SH-SY5Y (cell line): ENCODE measurements around the gene DHRS3.

Experiments used
- GATA2 ChIP-seq: IDR thresholded peaks from 2 replicates; pipeline ENCODE4 v1.6.1; 2011; ENCODE audit warnings: mild to moderate bottlenecking, low read depth, low read length
- GATA3 ChIP-seq: IDR thresholded peaks from 2 replicates; pipeline ENCODE4 v1.6.1; 2011; ENCODE audit warnings: low read depth, mild to moderate bottlenecking, low read length, moderate library complexity

Gene DHRS3

GRCh38 chr1:12544357-12544756 is 73.7 kb downstream of the DHRS3 start:
- TF ChIP-seq GATA3, result no peak
- no peak for TF ChIP-seq GATA2

- TF ChIP-seq GATA2, result no peak
- TF ChIP-seq GATA3, result no peak
Observed at GRCh38 chr1:12543740-12544154, 74.3 kb downstream of the DHRS3 start.

- TF ChIP-seq GATA3 (no peak), GATA2 (no peak)
Observed at GRCh38 chr1:12542616-12543592, 75.1 kb downstream of the DHRS3 start.

GRCh38 chr1:12542138-12542465 is 75.9 kb downstream of the DHRS3 start:
- TF ChIP-seq GATA2 (no peak), GATA3 (no peak)

- TF ChIP-seq GATA2 (no peak), GATA3 (no peak)
Observed at GRCh38 chr1:12541274-12542137, 76.5 kb downstream of the DHRS3 start.

- TF ChIP-seq GATA3, result no peak
- TF ChIP-seq GATA2, result no peak
Observed at GRCh38 chr1:12540580-12541273, 77.3 kb downstream of the DHRS3 start.

GRCh38 chr1:12539705-12540579 is 78.1 kb downstream of the DHRS3 start:
- TF ChIP-seq GATA2 (no peak), GATA3 (no peak)

- TF ChIP-seq GATA3, result no peak
- no peak for TF ChIP-seq GATA2
Observed at GRCh38 chr1:12539320-12539704, 78.7 kb downstream of the DHRS3 start.

- no peak for TF ChIP-seq GATA2
- no peak for TF ChIP-seq GATA3
Observed at GRCh38 chr1:12537906-12538461, 80.0 kb downstream of the DHRS3 start.

GRCh38 chr1:12537294-12537693 is 80.7 kb downstream of the DHRS3 start:
- TF ChIP-seq GATA2 (no peak), GATA3 (no peak)

- TF ChIP-seq GATA2 (no peak), GATA3 (no peak)
Observed at GRCh38 chr1:12536023-12536639, 81.9 kb downstream of the DHRS3 start.

- TF ChIP-seq GATA3 (no peak), GATA2 (no peak)
Observed at GRCh38 chr1:12532405-12533315, 85.3 kb downstream of the DHRS3 start.

GRCh38 chr1:12531179-12531499 is 86.9 kb downstream of the DHRS3 start:
- TF ChIP-seq GATA2 (no peak), GATA3 (no peak)
